GM18868 (cell line): ENCODE results near the gene MAGI1.
"Not testable (repeated sequence)": the region's sequence is repeated elsewhere in the genome, so short reads cannot be mapped to it uniquely, and the experiment has no call there.

Source experiments
- ATAC-seq: cut with Tn5 transposase; IDR thresholded peaks from one replicate; pipeline ENCODE4 v1.9.1; 2021; ENCODE audit warnings: mild to moderate bottlenecking, moderate library complexity; ENCODE audit not compliant: unreplicated experiment

Gene MAGI1

GRCh38 chr3:65551945-65552344 is 486.8 kb downstream of the MAGI1 start:
- ATAC-seq, result no peak

- ATAC-seq, result no peak
These were observed 488.6 kb downstream of the MAGI1 start for GRCh38 chr3:65550137-65550536.

GRCh38 chr3:65549626-65549959 is 489.1 kb downstream of the MAGI1 start:
- no peak for ATAC-seq

GRCh38 chr3:65548848-65549625 is 489.7 kb downstream of the MAGI1 start:
- ATAC-seq, result no peak

- ATAC-seq, result no peak
These were observed 493.3 kb downstream of the MAGI1 start for GRCh38 chr3:65545429-65545828.

GRCh38 chr3:65543391-65543790 is 495.3 kb downstream of the MAGI1 start:
- not testable (repeated sequence) for ATAC-seq

- ATAC-seq, result no peak
These were observed 498.1 kb downstream of the MAGI1 start for GRCh38 chr3:65540666-65541065.

GRCh38 chr3:65539616-65540015 is 499.1 kb downstream of the MAGI1 start:
- no peak for ATAC-seq

GRCh38 chr3:65538101-65538500 is 500.6 kb downstream of the MAGI1 start:
- no peak for ATAC-seq

- ATAC-seq, result no peak
These were observed 501.6 kb downstream of the MAGI1 start for GRCh38 chr3:65537109-65537508.

GRCh38 chr3:65535260-65535659 is 503.5 kb downstream of the MAGI1 start:
- no peak for ATAC-seq

- no peak for ATAC-seq
These were observed 503.9 kb downstream of the MAGI1 start for GRCh38 chr3:65534805-65535204.

- no peak for ATAC-seq
These were observed 506.0 kb downstream of the MAGI1 start for GRCh38 chr3:65532749-65533148.

GRCh38 chr3:65532215-65532614 is 506.5 kb downstream of the MAGI1 start:
- ATAC-seq, result no peak

GRCh38 chr3:65531499-65531898 is 507.2 kb downstream of the MAGI1 start:
- no peak for ATAC-seq

- ATAC-seq, result no peak
These were observed 512.1 kb downstream of the MAGI1 start for GRCh38 chr3:65526656-65527055.

- ATAC-seq, result no peak
These were observed 514.1 kb downstream of the MAGI1 start for GRCh38 chr3:65524584-65524983.

- ATAC-seq, result no peak
These were observed 514.8 kb downstream of the MAGI1 start for GRCh38 chr3:65523878-65524277.

GRCh38 chr3:65521032-65521431 is 517.7 kb downstream of the MAGI1 start:
- no peak for ATAC-seq

- ATAC-seq, result no peak
These were observed 521.7 kb downstream of the MAGI1 start for GRCh38 chr3:65516998-65517397.

- not testable (repeated sequence) for ATAC-seq
These were observed 524.4 kb downstream of the MAGI1 start for GRCh38 chr3:65514317-65514716.

- not testable (repeated sequence) for ATAC-seq
These were observed 529.3 kb downstream of the MAGI1 start for GRCh38 chr3:65509423-65509794.

- no peak for ATAC-seq
These were observed 529.8 kb downstream of the MAGI1 start for GRCh38 chr3:65508750-65509422.
